MM.1S (cell line): Measurements from ENCODE around the gene CTAGE9.

Experiments used
- EZH2 ChIP-seq: fragments of 300-600 bp; sonication (generic); optimal IDR thresholded peaks from 2 replicates; pipeline ENCODE3; 2017; ENCODE audit warnings: low read depth, mild to moderate bottlenecking, antibody characterized with exemption, low read length, mixed read lengths
- TF ChIP-seq, protein P1 (sequence below): fragments of 300-600 bp; sonication (generic); IDR thresholded peaks from 2 replicates; pipeline ENCODE4 v1.5.1; 2016; ENCODE audit warnings: antibody characterized with exemption, low read length, mixed read lengths

DNA sequence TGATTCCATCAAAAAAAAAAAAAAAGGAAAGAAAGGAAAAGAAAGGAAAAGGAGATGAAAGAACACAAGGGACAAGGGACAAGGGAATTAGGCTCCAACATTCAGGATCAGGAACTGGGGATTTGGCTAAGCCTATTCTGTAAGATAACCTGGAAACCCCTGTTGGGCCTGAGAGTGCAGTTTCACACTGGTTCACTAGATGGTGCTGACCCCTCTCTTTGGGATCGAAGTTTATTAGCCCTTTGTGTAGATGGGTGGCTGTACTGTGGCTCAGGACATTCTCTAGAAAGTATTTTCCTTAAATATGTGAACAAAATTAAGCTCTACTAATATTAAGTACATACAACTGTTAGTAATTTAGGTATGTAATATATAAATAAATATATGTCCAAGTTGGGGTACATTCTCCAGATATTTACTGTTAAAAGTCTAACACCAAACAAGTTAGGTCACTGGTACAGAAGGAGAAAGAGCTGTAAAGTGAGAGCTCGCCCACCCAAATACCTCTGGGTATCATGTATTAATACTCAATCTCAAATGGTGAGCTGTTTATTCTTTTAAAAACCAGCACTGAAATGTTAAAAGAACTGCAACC is 15.9 kb downstream of the CTAGE9 start:
- TF ChIP-seq, protein P1, sequence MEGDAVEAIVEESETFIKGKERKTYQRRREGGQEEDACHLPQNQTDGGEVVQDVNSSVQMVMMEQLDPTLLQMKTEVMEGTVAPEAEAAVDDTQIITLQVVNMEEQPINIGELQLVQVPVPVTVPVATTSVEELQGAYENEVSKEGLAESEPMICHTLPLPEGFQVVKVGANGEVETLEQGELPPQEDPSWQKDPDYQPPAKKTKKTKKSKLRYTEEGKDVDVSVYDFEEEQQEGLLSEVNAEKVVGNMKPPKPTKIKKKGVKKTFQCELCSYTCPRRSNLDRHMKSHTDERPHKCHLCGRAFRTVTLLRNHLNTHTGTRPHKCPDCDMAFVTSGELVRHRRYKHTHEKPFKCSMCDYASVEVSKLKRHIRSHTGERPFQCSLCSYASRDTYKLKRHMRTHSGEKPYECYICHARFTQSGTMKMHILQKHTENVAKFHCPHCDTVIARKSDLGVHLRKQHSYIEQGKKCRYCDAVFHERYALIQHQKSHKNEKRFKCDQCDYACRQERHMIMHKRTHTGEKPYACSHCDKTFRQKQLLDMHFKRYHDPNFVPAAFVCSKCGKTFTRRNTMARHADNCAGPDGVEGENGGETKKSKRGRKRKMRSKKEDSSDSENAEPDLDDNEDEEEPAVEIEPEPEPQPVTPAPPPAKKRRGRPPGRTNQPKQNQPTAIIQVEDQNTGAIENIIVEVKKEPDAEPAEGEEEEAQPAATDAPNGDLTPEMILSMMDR, result peak; percentile 70
- TF ChIP-seq EZH2, result no peak
